Heart right ventricle (tissue), 16 donors: ENCODE results near the gene PIGN. TPM values are rescaled to one million over a fixed set of nuclear protein-coding genes. Genes with fewer than 3 reads are reported as not detected.
"Not testable (repeated sequence)": the region's sequence is repeated elsewhere in the genome, so short reads cannot be mapped to it uniquely, and the experiment has no call there.

Experiments used
- ATAC-seq, 8 donors: fragments of 200-7000 bp; cut with Tn5 transposase; one replicate each; pipeline ENCODE4 v1.9.1; 2020; ENCODE audit warnings: mild to moderate bottlenecking in 8 of 8, moderate library complexity in 8 of 8, moderate number of reproducible peaks in 1 of 8
- DNase-seq, 2 donors: peaks; one replicate each; pipeline ENCODE4 v3.0.0-alpha.2; 2020
- H3K27ac ChIP-seq, 10 donors: fragments of 200-600 bp; sonication (generic) in 2 of 10; one replicate each; pipeline versions ENCODE4 v1.5.0 to v1.8.0; 2020 to 2022; ENCODE audit warnings: mild to moderate bottlenecking in 3 of 10
- H3K27me3 ChIP-seq, 7 donors: fragments of 200-600 bp; one replicate each; pipeline ENCODE4 v1.8.0; 2021 to 2022; ENCODE audit warnings: mild to moderate bottlenecking in 2 of 7
- H3K36me3 ChIP-seq, 9 donors: fragments of 200-600 bp; sonication (generic) in 1 of 9; one replicate each; pipeline versions ENCODE4 v1.5.0 to v1.8.0; 2020 to 2022; ENCODE audit warnings: mild to moderate bottlenecking in 2 of 9
- H3K4me1 ChIP-seq, 9 donors: fragments of 200-600 bp; sonication (generic) in 1 of 9; one replicate each; pipeline versions ENCODE4 v1.5.0 to v1.8.0; 2020 to 2022; ENCODE audit warnings: mild to moderate bottlenecking in 4 of 9
- H3K4me3 ChIP-seq, 10 donors: fragments of 200-600 bp; sonication (generic) in 2 of 10; one replicate each; pipeline versions ENCODE4 v1.5.0 to v1.8.0; 2020 to 2022; ENCODE audit warnings: mild to moderate bottlenecking in 7 of 10, moderate library complexity in 2 of 10
- H3K9me3 ChIP-seq, 11 donors: fragments of 200-600 bp in 10 of 11; sonication (generic) in 2 of 11; one replicate each; pipeline versions ENCODE4 v1.5.0 to v1.8.0; 2013 to 2022; ENCODE audit warnings: mild to moderate bottlenecking in 2 of 11, control low read depth in 1 of 11, moderate library complexity in 1 of 11
- WGBS, 2 donors: extraction: QIAGEN DNeasy Blood & Tissue Kit; methylation state at CpG; one replicate each; pipeline ENCODE4 v1.1.7; 2013; ENCODE audit warnings: inconsistent platforms in 1 of 2; 5-methylcytosine and 5-hydroxymethylcytosine counted together
- intact Hi-C, 10 donors: fragments of 100-400 bp; cut with DNase I; formaldehyde crosslinking; loops; one replicate each; pipeline versions ENCODE4 v1.11.1 to v1.14.2; 2022
- polyA plus RNA-seq, 2 donors: library from polyadenylated mRNA; stranded (reverse); fragments of 200-250 nt; gene quantifications; one replicate each; pipeline ENCODE4 v1.2.3, GENCODE V29; 2013
- total RNA-seq, 10 donors: library from RNA; stranded (reverse); fragmentation: NEBNext Ultra II Directional in 3 of 10; extraction: Animal tissue kit (Norgen Biotek cat#: 25700) in 3 of 10; gene quantifications; one replicate each; pipeline versions ENCODE4 v1.2.1 to v1.2.4, GENCODE V29; 2021 to 2023
- TF ChIP-seq, protein P1 (sequence below), 9 donors: fragments of 200-600 bp; sonication (generic) in 2 of 9; IDR thresholded peaks; one replicate each; pipeline versions ENCODE4 v1.5.0 to v1.8.0; 2021 to 2022; ENCODE audit warnings: antibody characterized with exemption in 9 of 9, mild to moderate bottlenecking in 5 of 9, moderate library complexity in 1 of 9
- donor health status: Arrhythmogenic right ventricular cardiomyopathy.
- donor health status: ischemic (EF 13 %, LVEDD 7.1; RV severe dilation, severe dysfunction).
- donor health status: healthy with polysubstance abuse.
- donor health status: DM: no; HTN: yes; CAD: no.
- donor health status: DM: no; HTN: no; CAD: no.
- donor health status: ischemic (EF 25% LVEDD 6.9; RV normal size, moderate dysfunction).
- donor health status: ischemic (EF 25% LVEDD 5.7; RV mildly dilated, moderate dysfunction).
- donor health status: healthy.
- donor health status: DM: yes; HTN: yes; CAD: no.
- donor health status: Ischemic cardiomyopathy.
- donor health status: ischemic (EF 35%, LVEDD 5.7; RV mildly dilated, moderate dysfunction).
- donor health status: nonischemic (EF 11% LVEDD 7.7; RV severe dilation, severe dysfunction).
- donor health status: DM: yes; HTN: yes; CAD: no.
- donor health status: PGD.
- donor health status: ischemic (EF 29% LVEDD 5.4; RV normal size, mild dysfunction).
- donor health status: nonischemic (EF 23%, LVEDD 6.1; RV moderate dilation, normal function).

PIGN gene
- total and polyA plus RNA-seq, 12 donors: 4.4 to 31.6 (median 19.7) TPM

DNA sequence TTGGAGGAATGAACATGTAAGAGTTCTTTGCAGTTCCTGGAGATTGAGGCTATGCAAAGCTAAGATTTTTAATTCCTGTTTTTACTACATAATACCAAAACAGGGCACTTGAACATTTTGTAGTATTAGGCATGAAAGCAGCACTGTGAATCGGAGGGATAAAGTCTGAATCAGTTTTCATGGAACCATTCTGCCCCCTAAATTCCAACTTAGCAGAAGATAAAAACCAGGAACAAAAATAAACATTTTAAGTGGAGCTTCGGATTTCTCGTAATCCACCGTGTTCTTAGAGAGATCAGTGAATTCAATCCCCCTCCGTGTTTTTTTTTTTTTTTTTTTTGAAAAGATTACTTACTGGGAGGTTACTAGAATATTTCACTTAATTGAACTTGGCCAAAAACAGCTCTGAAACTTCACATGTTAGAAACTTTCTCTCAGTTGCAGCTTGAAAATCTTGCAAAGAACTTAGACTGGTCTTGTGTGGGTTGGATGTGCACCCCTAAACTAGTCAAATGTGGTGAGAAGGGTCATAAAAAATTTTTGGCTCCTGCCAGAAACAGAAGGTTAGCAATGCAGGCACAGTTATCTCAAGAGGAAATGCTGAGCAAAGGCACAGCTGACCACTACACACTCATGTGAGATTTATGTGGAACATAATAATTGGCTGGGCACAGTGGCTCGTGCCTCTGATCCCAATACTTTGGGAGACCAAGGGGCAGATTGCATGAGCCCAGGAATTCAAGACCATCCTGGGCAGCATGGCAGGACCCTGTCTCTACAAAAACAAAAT is 148.7 kb downstream of the PIGN start:
- H3K27me3 ChIP-seq: no peaks in the 10 kb centered on the region
- H3K9me3 ChIP-seq: no peaks in the 10 kb centered on the region
- H3K36me3 ChIP-seq: peaks cover 0 to 3% (median 0%) of the 10 kb centered on the region in 9 donors
- ATAC-seq (peak in 7 of 8 donors; percentile 27 to 73 (median 53)), DNase-seq (no peak)
- 49 to 51% methylated on average over 6 of the region's 6 CpGs for WGBS, 2 donors
- peak overlapping the region in 3 of 10 donors; percentile 25 to 36 (median 32) for H3K27ac ChIP-seq
- intact Hi-C loops: no loop called here
- peaks cover 0 to 23% (median 9%) of the 10 kb centered on the region in 9 donors for H3K4me1 ChIP-seq
- no peak overlapping the region for H3K4me3 ChIP-seq
- TF ChIP-seq, protein P1, sequence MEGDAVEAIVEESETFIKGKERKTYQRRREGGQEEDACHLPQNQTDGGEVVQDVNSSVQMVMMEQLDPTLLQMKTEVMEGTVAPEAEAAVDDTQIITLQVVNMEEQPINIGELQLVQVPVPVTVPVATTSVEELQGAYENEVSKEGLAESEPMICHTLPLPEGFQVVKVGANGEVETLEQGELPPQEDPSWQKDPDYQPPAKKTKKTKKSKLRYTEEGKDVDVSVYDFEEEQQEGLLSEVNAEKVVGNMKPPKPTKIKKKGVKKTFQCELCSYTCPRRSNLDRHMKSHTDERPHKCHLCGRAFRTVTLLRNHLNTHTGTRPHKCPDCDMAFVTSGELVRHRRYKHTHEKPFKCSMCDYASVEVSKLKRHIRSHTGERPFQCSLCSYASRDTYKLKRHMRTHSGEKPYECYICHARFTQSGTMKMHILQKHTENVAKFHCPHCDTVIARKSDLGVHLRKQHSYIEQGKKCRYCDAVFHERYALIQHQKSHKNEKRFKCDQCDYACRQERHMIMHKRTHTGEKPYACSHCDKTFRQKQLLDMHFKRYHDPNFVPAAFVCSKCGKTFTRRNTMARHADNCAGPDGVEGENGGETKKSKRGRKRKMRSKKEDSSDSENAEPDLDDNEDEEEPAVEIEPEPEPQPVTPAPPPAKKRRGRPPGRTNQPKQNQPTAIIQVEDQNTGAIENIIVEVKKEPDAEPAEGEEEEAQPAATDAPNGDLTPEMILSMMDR (IDR thresholded peaks at IDR 0.05): peak in 2 of 9 donors; percentile 22 to 27

DNA sequence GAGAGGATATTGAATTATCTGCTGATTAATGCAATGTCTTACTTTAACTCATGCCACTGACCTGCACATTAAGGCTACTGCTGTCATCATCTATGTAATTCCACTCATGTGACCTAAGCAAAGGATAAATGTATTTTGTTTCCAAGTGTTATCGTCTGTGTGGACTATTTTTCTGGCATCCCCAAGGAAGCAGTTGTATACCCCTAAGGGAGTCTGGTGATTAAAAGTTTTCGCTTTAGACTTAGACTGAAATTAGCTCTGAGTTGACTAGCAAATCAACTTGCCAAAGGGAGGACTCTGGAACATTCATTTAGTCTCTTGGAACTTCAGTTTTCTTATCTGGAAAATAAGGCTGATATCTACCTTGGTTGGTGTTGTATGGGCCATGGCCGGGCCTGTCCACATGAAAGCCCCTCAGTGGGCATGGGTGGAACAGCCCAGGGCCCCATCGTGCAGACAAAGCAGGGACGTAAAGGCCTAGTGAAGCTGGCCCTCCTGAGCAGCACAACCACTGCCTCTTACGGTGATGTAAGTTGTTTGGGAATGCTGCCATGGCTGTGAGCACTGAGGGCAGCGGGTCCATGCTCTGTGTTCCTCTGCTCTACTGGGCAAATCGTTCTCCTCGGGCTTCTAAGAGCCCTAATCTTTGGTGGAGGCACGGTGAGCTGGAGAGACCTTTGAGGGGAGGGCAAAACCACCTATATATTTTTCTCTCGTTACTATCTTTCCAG is 149.7 kb downstream of the PIGN start:
- TF ChIP-seq, protein P1 (IDR thresholded peaks at IDR 0.05): no peak
- DNase-seq (no peak), ATAC-seq (peak in 7 of 8 donors; percentile 28 to 71 (median 55))
- intact Hi-C loops: no loop called here
- 62 to 72% methylated on average over 11 of the region's 11 CpGs for WGBS, 2 donors
- H3K27me3 ChIP-seq: no peaks in the 10 kb centered on the region
- H3K27ac ChIP-seq: peak overlapping the region in 4 of 10 donors; percentile 25 to 36 (median 30)
- H3K4me3 ChIP-seq: no peak overlapping the region
- peaks cover 0 to 23% (median 9%) of the 10 kb centered on the region in 9 donors for H3K4me1 ChIP-seq
- H3K36me3 ChIP-seq: peaks cover 0 to 3% (median 0%) of the 10 kb centered on the region in 9 donors
- no peaks in the 10 kb centered on the region for H3K9me3 ChIP-seq

DNA sequence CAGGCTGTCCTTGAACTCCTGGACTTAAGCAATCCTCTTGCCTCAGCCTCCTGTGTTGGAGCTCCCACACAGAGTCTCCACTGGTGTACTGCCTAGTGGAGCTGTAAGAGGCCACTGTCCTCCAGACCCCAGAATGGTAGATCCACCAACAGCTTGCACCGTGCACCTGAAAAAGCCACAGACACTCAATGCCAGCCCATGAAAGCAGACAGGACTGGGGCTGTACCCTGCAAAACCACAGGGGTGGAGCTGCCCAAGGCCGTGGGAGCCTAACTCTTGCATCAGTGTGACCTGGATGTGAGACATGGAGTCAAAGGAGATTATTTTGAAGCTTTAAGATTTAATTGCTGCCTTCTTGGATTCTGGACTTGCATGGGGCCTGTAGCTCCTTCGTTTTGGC is 152.6 kb downstream of the PIGN start:
- H3K36me3 ChIP-seq, ATAC-seq, H3K27ac ChIP-seq, H3K9me3 ChIP-seq, H3K27me3 ChIP-seq, H3K4me3 ChIP-seq, DNase-seq, intact Hi-C loops: not testable (repeated sequence)
- peaks cover 0 to 23% (median 9%) of the 10 kb centered on the region in 9 donors for H3K4me1 ChIP-seq
- 85 to 86% methylated on average over 3 of the region's 3 CpGs for WGBS, 2 donors

DNA sequence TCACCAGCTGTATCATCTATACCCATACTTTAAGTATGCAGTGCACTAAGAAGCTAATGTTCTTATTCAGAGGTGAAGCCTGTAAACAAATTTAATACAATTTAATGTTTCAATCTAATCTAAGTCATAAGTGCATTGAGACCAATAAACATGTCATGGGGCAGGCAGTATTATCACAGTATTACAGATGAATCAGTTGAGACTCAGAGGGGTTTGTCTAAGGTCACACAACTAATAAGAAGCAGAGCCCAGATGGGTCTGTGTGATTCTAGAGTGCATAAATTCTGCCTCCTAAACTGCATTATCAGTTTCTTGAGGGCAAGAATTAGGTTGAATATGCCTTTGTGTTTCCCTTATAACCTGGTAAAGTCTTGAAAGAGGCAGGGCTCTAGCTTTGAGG is 153.1 kb downstream of the PIGN start:
- ATAC-seq (no peak), DNase-seq (no peak)
- TF ChIP-seq, protein P1 (IDR thresholded peaks at IDR 0.05): no peak
- intact Hi-C loops: no loop called here
- Histone ChIP-seq H3K4me1 (peaks cover 0 to 23% (median 9%) of the 10 kb centered on the region in 9 donors), H3K27ac (no peak overlapping the region), H3K9me3 (no peaks in the 10 kb centered on the region), H3K36me3 (no peaks in the 10 kb centered on the region), H3K4me3 (no peak overlapping the region), H3K27me3 (peaks cover 0 to 3% (median 0%) of the 10 kb centered on the region in 7 donors)
